Kidney epithelial cell (primary cell): Measurements from ENCODE around the gene ZNF407. TPM values are rescaled to one million over a fixed set of nuclear protein-coding genes. Genes with fewer than 3 reads are reported as not detected.
"Not testable (repeated sequence)": the region's sequence is repeated elsewhere in the genome, so short reads cannot be mapped to it uniquely, and the experiment has no call there.

ENCODE experiments used
- DNase-seq: peaks from one replicate; pipeline ENCODE4 v3.0.0-alpha.2; 2010; ENCODE audit warnings: low read depth
- H3K27me3 ChIP-seq: 2 replicates; pipeline ENCODE4 v1.6.0; 2011; ENCODE audit warnings: low read length; ENCODE audit not compliant: control insufficient read depth, insufficient read depth
- H3K36me3 ChIP-seq: 2 replicates; pipeline ENCODE4 v1.5.1; 2011; ENCODE audit warnings: low read length; ENCODE audit not compliant: control insufficient read depth, insufficient read depth
- H3K4me3 ChIP-seq: 2 replicates; pipeline ENCODE4 v1.5.1; 2011; ENCODE audit warnings: low read depth, mild to moderate bottlenecking, control low read depth, low read length
- total RNA-seq: library from RNA; depleted of rRNA; stranded (reverse); fragments of >200 nt; gene quantifications from 2 replicates; pipeline ENCODE4 v1.2.3, GENCODE V29; 2015
- TF ChIP-seq, protein P1 (sequence below): IDR thresholded peaks from 2 replicates; pipeline ENCODE4 v1.5.1; 2011; ENCODE audit warnings: mild to moderate bottlenecking, moderate library complexity, low read length, control low read depth, inconsistent platforms; ENCODE audit not compliant: insufficient read depth, poor library complexity, severe bottlenecking

The ZNF407 gene
- total RNA-seq, 1 donor from 2014 or later, result 8.2 TPM

DNA sequence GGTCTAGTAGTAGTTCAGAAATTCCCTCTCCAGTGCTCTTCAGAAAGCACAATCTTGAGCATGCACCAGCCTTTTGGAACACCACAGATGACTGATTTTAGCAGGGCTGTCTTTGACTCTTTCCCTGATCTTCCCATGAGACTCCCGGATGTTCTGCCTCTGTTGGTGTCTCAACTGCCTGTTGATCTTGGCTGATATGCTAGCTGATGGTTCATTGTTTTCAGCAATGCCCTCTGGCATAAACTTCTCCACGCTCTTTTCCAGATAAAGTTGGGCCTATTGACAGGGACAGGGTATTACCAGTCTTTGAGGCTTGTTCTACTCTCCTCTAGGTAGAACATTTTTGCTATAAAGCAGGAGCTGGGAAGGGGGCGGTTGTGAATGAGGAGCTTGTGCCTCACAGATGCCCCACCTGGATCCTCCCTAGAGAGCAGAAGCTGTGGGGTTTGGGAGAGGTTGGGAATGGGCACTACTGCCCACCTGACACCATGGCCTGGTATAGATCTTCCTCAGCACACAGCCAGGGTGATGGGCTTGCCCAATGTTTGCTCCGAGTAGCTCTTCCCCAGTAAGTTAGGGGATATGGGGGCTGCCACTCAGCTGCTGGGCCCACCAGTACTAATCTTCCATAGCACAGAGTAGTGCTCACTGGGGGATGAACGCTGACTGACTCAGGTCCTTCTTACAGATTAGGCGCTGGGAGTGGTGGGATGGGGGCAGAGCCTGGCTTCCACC, 500.0 kb downstream of the ZNF407 start:
- Histone ChIP-seq H3K27me3 (no peaks in the 10 kb centered on the region), H3K4me3 (no peak overlapping the region), H3K36me3 (no peaks in the 10 kb centered on the region)
- DNase-seq, result no peak
- TF ChIP-seq, protein P1, sequence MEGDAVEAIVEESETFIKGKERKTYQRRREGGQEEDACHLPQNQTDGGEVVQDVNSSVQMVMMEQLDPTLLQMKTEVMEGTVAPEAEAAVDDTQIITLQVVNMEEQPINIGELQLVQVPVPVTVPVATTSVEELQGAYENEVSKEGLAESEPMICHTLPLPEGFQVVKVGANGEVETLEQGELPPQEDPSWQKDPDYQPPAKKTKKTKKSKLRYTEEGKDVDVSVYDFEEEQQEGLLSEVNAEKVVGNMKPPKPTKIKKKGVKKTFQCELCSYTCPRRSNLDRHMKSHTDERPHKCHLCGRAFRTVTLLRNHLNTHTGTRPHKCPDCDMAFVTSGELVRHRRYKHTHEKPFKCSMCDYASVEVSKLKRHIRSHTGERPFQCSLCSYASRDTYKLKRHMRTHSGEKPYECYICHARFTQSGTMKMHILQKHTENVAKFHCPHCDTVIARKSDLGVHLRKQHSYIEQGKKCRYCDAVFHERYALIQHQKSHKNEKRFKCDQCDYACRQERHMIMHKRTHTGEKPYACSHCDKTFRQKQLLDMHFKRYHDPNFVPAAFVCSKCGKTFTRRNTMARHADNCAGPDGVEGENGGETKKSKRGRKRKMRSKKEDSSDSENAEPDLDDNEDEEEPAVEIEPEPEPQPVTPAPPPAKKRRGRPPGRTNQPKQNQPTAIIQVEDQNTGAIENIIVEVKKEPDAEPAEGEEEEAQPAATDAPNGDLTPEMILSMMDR, result no peak

GRCh38 chr18:75100832-75101630, 503.4 kb downstream of the ZNF407 start:
- TF ChIP-seq, protein P1, result no peak
- no peak for DNase-seq
- H3K27me3 ChIP-seq, result no peaks in the 10 kb centered on the region
- H3K36me3 ChIP-seq, result no peaks in the 10 kb centered on the region
- H3K4me3 ChIP-seq, result no peak overlapping the region

GRCh38 chr18:75101916-75102315, 504.2 kb downstream of the ZNF407 start:
- Histone ChIP-seq H3K36me3 (no peaks in the 10 kb centered on the region), H3K27me3 (no peaks in the 10 kb centered on the region), H3K4me3 (no peak overlapping the region)
- no peak for DNase-seq
- TF ChIP-seq, protein P1, result no peak

- not testable (repeated sequence) for H3K27me3 ChIP-seq, DNase-seq, H3K36me3 ChIP-seq, H3K4me3 ChIP-seq
Observed at GRCh38 chr18:75104029-75104428, 506.4 kb downstream of the ZNF407 start.

DNA sequence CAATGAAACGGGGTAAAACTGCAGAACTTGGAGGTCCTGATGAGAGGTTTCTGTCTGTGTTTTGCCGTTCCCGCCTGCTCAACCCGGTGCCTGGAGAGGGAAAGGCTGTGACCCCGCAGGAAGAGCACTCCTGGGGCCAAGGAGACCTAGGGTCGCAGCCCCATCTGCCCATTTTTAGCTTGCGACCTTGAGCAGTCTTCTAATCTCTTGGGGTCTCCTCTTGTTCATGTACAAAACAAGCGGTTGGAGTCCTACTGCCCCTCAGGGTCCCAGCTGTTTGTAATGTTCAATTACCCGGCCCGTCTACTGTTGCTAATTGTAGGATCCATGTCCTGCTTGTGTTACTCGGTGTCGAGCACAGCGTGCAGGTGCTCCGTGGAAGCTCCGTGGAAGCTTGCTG, 506.8 kb downstream of the ZNF407 start:
- no peaks in the 10 kb centered on the region for H3K36me3 ChIP-seq
- no peaks in the 10 kb centered on the region for H3K27me3 ChIP-seq
- no peak overlapping the region for H3K4me3 ChIP-seq
- no peak for DNase-seq
- TF ChIP-seq, protein P1, result no peak

GRCh38 chr18:75105551-75106254, 508.0 kb downstream of the ZNF407 start:
- no peak for DNase-seq
- Histone ChIP-seq H3K27me3 (no peaks in the 10 kb centered on the region), H3K36me3 (no peaks in the 10 kb centered on the region), H3K4me3 (no peak overlapping the region)
- TF ChIP-seq, protein P1, result no peak
